Spleen (tissue), 7 donors: ENCODE data around the gene HIF3A.

ENCODE experiments used
- CTCF ChIP-seq, 11 experiments: fragments of 200-600 bp in 7 of 11; fragments of 450-650 bp in 4 of 11; sonication (generic) in 4 of 11; IDR thresholded peaks in 8 of 11; conservative IDR thresholded peaks in 3 of 11; 1 replicate in 7 of 11; 2 replicates in 4 of 11; pipeline versions ENCODE4 v1.4.0 to v1.8.0; 2016 to 2021; ENCODE audit warnings: antibody characterized with exemption in 11 of 11, inconsistent platforms in 4 of 11, mild to moderate bottlenecking in 1 of 11
- POLR2A ChIP-seq, 3 donors: fragments of 450-650 bp; IDR thresholded peaks; one replicate each; pipeline ENCODE4 v1.5.1; 2017; ENCODE audit warnings: antibody characterized with exemption in 3 of 3, mild to moderate bottlenecking in 1 of 3
- donor health status: DM: no; HTN: no; CAD: no; lungs with moderate emphysema.
- donor health status: DM: no; HTN: no; CAD: no.
- donor health status: DM: no; HTN: no; CAD: no.

DNA sequence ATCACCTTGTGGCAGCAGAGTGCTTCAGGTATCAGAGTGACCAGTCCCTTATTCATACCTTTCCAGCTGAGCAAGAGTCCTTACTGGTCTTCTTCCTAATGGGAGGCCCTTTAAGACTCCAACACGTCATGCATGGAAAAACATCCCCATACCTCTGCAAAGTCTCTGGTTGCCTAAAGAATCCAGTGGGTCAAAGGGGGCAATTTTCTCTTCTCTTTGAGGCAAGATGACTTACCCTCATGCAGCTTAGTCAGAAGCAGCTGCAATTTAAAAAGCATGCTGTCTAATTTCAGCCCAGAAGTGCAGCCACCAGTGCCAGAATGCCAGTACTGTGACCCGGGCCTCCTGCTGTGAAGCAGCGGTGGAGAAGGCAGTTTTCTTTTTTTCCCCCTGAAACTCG lies 68.7 kb downstream of the HIF3A start:
- TF ChIP-seq CTCF (IDR thresholded peaks at IDR 0.05 in 8 of 11, conservative IDR thresholded peaks at IDR 0.05 in 3 of 11): no peak
- no peak for TF ChIP-seq POLR2A (IDR thresholded peaks at IDR 0.05)
